Adipose tissue (tissue), 3 donors: ENCODE data around the gene PTGR2. TPM values are rescaled to one million over a fixed set of nuclear protein-coding genes. Genes with fewer than 3 reads are reported as not detected.

Experiments
- H3K27ac ChIP-seq: one replicate; pipeline ENCODE4 v1.5.1; 2013; ENCODE audit warnings: low read depth, low read length
- WGBS, 3 donors: extraction: QIAGEN DNeasy Blood & Tissue Kit; methylation state at CpG; one replicate each; pipeline ENCODE4 v1.1.7; 2013; 5-methylcytosine and 5-hydroxymethylcytosine counted together
- polyA plus RNA-seq, 3 donors: library from polyadenylated mRNA; stranded (reverse); fragments of 200-250 nt; gene quantifications; one replicate each; pipeline ENCODE4 v1.2.3, GENCODE V29; 2013
- donor health status: healthy with polysubstance abuse.
- donor health status: Bipolar disorder and iron deficiency.
- donor health status: healthy.

Gene PTGR2
- polyA plus RNA-seq, 3 donors = 3.2 to 7.5 (median 5.2) TPM

- 84 to 88% (median 86%) methylated on average over 5 of the region's 5 CpGs for WGBS, 3 donors
These were observed 72.7 kb downstream of the PTGR2 start for GRCh38 chr14:73924337-73924736.

More at GRCh38 chr14:73924337-73924736, 72.7 kb downstream of the PTGR2 start:
- no peak overlapping the region for H3K27ac ChIP-seq

Other genes with a start within 250 kb of the PTGR2 start
- gene ACOT6, start 239.3 kb upstream of the PTGR2 start, polyA plus RNA-seq = under 1 TPM in 2 of 3 donors, not detected in 1; 0.19 to 0.34 TPM
- 1 to 10 TPM; 2.5 to 3.9 (median 3.8) TPM for gene DNAL1, start 206.8 kb upstream of the PTGR2 start, polyA plus RNA-seq
- gene PNMA1, start 137.4 kb upstream of the PTGR2 start, polyA plus RNA-seq = 10 to 100 TPM in 2 of 3 donors, 1 to 10 TPM in 1; 7.6 to 41.4 (median 21.6) TPM
- 10 to 100 TPM; 12.6 to 38.1 (median 28.5) TPM for gene ZNF410, start 35.0 kb downstream of the PTGR2 start, polyA plus RNA-seq
- 1 to 10 TPM; 1.3 to 2.7 (median 2.0) TPM for gene FAM161B, start 98.3 kb downstream of the PTGR2 start, polyA plus RNA-seq
- 10 to 100 TPM in 1 of 3 donors, 1 to 10 TPM in 2; 8.4 to 28.8 (median 8.7) TPM for gene COQ6, start 98.5 kb downstream of the PTGR2 start, polyA plus RNA-seq
- gene ENTPD5, start 167.5 kb downstream of the PTGR2 start, polyA plus RNA-seq = 1 to 10 TPM; 4.6 to 8.0 (median 6.5) TPM
- 1 to 10 TPM; 1.6 to 7.6 (median 2.4) TPM for gene BBOF1, start 167.5 kb downstream of the PTGR2 start, polyA plus RNA-seq
- gene ALDH6A1, start 232.6 kb downstream of the PTGR2 start, polyA plus RNA-seq = 10 to 100 TPM; 11.8 to 47.7 (median 25.9) TPM
- gene LIN52, start 233.1 kb downstream of the PTGR2 start, polyA plus RNA-seq = 10 to 100 TPM in 1 of 3 donors, 1 to 10 TPM in 2; 2.3 to 16.3 (median 7.8) TPM